NCI-H82 (cell line): ENCODE results near the gene PROCR.
"Not testable (repeated sequence)": the region's sequence is repeated elsewhere in the genome, so short reads cannot be mapped to it uniquely, and the experiment has no call there.

Experiments used
- DNase-seq: peaks from one replicate; lab custom pipeline; 2025; lab: John Stamatoyannopoulos, UW

PROCR gene

DNA sequence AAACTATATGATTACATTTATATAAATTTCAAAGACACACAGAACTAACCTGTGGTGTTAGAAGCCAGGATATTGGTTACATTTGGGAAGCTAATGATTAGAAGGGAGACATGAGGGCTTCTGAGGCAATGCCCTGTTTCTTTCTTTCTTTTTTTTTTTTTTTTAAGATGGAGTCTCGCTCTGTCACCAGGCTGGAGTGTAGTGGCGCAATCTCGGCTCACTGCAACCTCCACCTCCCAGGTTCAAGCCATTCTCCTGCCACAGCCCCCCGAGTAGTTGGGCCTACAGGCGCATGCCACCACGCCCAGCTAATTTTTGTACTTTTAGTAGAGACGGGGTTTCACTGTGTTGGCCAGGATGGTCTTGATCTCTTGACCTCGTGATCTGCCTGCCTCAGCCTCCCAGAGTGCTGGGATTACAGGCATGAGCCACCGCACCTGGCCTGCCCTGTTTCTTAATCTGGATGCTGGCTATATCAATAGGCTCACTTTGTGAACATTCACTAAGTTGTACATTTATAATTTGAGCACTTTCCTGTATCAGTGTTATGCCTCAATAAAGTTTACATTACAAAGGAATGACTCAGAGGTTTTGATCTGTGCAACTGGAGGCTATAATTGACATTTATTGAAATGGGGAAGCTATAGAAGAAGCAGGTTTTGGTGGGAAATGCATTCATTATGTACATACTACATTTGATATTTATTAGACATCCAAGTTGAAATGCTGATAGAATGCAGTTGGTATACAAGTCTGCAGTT lies 21.3 kb downstream of the PROCR start:
- DNase-seq = not testable (repeated sequence)

- no peak for DNase-seq
These were observed 24.4 kb downstream of the PROCR start for GRCh38 chr20:35196313-35196712.

GRCh38 chr20:35199740-35200139 lies 27.9 kb downstream of the PROCR start:
- DNase-seq = no peak

DNA sequence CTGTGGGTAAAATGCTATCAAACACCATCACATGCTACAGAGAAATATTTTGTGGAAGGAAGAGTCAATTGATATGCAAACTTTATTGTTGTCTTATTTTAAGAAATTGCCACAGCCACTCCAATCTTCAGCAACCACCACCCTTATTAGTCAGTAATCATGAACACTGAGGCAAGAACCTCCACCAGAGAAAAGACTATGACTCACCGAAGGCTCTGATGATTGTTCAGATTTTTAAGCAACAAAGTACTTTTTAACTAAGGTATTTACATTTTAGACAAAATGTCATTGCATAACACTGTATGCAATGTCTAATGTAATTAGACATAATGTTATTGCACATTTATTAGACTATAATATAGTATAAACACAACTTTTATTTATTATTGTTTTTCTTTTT lies 28.4 kb downstream of the PROCR start:
- no peak for DNase-seq

DNA sequence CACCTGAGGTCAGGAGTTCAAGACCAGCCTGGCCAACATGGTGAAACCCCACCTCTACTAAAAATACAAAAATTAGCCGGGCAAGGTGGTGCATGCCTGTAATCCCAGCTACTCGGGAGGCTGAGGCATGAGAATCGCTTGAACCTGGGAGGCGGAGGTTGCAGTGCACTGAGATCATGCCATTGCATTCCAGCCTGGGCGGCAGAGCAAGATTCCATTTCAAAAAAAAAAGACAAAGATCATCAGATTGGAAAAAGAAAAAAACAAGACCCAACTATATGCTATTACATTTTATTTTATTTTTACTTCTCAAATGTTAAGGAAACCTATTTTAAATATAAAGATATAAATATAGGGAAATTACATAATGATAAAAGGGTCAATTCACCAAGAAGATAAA lies 29.6 kb downstream of the PROCR start:
- not testable (repeated sequence) for DNase-seq

DNA sequence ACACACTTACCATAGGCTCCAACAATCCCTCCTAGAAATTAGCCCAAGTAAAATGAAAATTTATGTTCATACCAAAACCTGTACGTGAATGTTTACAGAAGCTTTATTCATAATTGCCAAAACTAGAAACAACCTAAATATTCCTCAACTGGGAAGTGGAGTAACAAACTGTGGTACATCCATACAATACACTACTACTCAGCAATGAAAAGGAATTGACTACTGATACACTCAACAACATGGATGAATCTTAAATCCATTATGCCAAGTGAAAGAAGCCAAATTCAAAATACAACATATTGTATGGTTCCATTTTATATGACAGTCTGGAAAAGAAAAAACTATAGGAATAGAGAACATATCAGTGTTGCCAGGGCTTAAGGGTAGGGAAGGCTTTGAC lies 34.9 kb downstream of the PROCR start:
- DNase-seq = no peak

GRCh38 chr20:35207950-35208611 lies 36.2 kb downstream of the PROCR start:
- DNase-seq = peak; percentile 91

DNA sequence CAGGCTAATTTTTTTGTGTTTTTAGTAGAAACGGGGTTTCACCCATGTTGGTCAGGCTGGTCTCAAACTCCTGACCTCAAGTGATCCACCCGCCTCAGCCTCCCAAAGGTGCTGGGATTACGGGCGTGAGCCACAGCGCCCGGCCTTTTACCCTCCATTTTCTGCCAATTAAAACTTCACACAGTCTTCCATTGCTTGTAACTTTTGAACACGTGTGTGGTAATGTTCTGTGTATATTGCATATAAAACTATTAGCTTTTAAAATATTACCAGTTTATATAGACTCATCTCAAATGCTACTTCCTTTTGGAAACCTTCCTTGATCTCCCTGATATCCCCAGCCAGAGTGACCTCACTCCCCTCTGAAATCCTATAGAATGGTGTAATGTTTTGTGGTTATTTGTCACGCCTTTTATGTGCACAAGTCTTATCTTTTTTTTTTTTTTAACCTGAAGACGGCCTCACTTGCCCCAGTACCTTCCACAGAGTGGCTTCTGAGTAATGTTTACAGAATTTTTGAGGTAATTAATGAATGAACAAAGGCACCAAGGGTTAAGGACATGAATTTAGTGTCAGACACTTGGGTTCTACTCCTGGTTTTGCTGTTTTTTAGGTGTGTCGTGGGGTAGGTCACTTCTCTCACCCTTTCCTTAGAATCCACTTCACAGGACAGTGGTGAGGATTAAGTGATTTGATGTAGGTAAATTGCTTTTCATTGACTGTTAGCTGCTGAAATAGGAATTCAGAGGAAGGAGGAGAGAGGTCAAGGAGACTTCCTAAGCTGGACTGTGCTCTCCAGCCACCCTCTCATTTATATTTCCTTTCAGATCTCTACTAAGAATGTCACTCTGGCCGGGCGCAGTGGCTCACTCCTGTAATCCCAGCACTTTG lies 43.4 kb downstream of the PROCR start:
- no peak for DNase-seq

GRCh38 chr20:35216541-35216940 lies 44.7 kb downstream of the PROCR start:
- DNase-seq = no peak

- DNase-seq = no peak
These were observed 52.1 kb downstream of the PROCR start for GRCh38 chr20:35223941-35224340.

GRCh38 chr20:35224536-35224935 lies 52.7 kb downstream of the PROCR start:
- no peak for DNase-seq

DNA sequence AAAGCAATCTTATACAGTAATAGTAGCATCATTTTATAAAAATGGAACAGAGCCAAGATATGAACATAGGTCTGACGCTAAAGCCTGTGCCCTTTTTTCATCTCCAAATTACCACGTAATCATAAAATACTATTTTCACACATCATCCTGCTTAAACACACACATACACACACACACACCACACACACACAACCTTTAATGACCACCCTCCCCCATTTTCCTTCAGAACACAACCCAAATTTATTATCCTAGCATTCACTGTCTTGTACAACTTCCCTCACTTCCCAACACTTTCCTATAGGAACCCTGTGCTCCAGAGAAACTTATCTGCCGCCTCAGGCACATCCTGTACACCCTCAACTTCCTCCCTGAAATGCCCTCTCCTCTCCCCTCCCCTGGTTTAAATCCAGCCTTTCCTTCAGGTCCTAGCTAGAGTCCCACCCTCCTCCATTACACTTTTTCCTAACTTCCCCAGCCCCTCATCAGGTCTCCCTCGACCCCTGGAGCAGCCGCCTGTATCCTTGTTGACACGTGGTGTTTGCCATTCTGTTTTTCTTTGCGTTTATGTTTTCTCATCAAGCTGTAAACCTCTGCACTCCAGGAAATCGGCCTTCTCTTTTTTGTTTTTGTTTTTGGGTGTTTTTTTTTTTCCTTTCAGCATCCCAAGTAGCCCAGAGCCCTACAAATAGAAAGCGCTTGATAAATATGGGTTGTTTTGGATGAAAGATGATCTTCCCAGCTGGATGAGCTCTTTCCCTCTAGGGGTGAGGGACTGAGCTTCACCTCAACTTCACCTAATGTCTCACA lies 53.6 kb downstream of the PROCR start:
- peak; percentile 29 for DNase-seq

- peak; percentile 60 for DNase-seq
These were observed 54.4 kb downstream of the PROCR start, which contains the start of gene MMP24 for GRCh38 chr20:35226126-35226883. Gene MMP24, plus strand, starts transcription at chr20:35226690. Its CDS starts 49 bp downstream, at chr20:35226739.
